Immature natural killer cell (primary cell): Measurements from ENCODE around the gene DISC1. TPM values are rescaled to one million over a fixed set of nuclear protein-coding genes. Genes with fewer than 3 reads are reported as not detected.
"Not testable (repeated sequence)": the region's sequence is repeated elsewhere in the genome, so short reads cannot be mapped to it uniquely, and the experiment has no call there.

Experiments
- DNase-seq, 3 donors: peaks; one replicate each; pipeline ENCODE4 v3.0.0; 2022; ENCODE audit warnings: mixed read lengths in 1 of 3
- H3K27ac Mint-ChIP-seq, 6 donors: one replicate each; pipeline ENCODE4 v1.8.0; 2020; ENCODE audit warnings: mixed read lengths in 6 of 6, mild to moderate bottlenecking in 5 of 6, inconsistent platforms in 4 of 6, moderate library complexity in 3 of 6
- H3K27me3 Mint-ChIP-seq, 3 donors: one replicate each; pipeline ENCODE4 v1.8.0; 2020 to 2021; ENCODE audit warnings: low read depth in 3 of 3, mild to moderate bottlenecking in 3 of 3, mixed read lengths in 3 of 3, moderate library complexity in 3 of 3, inconsistent platforms in 1 of 3
- H3K36me3 Mint-ChIP-seq, 3 donors: one replicate each; pipeline ENCODE4 v1.8.0; 2020; ENCODE audit warnings: mixed read lengths in 3 of 3, inconsistent platforms in 2 of 3, mild to moderate bottlenecking in 2 of 3
- H3K4me1 Mint-ChIP-seq, 2 donors: one replicate each; pipeline ENCODE4 v1.8.0; 2020; ENCODE audit warnings: inconsistent platforms in 2 of 2, mild to moderate bottlenecking in 2 of 2, mixed read lengths in 2 of 2, moderate library complexity in 1 of 2
- H3K4me3 Mint-ChIP-seq, 5 donors: one replicate each; pipeline ENCODE4 v1.8.0; 2020; ENCODE audit warnings: mild to moderate bottlenecking in 5 of 5, mixed read lengths in 5 of 5, inconsistent platforms in 3 of 5, moderate library complexity in 3 of 5
- H3K9me3 Mint-ChIP-seq, 6 donors: one replicate each; pipeline ENCODE4 v1.8.0; 2020; ENCODE audit warnings: mild to moderate bottlenecking in 6 of 6, mixed read lengths in 6 of 6, inconsistent platforms in 4 of 6, moderate library complexity in 3 of 6
- polyA plus RNA-seq, 3 donors: library from polyadenylated mRNA; unstranded; fragments of 300-500 nt; fragmentation: Illumina TruSeq; gene quantifications; one replicate each; pipeline ENCODE4 v1.2.3, GENCODE V29; 2021

DISC1 gene
- polyA plus RNA-seq, 3 donors from 2014 or later = 1.1 to 1.3 TPM; not detected in 1

DNA sequence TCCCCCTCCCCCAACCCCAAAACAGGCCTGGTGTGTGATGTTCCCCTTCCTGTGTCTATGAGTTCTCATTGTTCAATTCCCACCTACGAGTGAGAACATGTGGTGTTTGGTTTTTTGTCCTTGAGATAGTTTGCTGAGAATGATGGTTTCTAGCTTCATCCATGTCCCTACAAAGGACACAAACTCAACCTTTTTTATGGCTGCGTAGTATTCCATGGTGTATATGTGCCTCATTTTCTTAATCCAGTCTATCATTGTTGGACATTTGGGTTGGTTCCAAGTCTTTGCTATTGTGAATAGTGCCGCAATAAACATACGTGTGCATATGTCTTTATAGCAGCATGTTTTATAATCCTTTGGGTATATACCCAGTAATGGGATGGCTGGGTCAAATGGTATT lies 102.4 kb downstream of the DISC1 start:
- H3K4me3 Mint-ChIP-seq, H3K4me1 Mint-ChIP-seq, H3K27ac Mint-ChIP-seq, DNase-seq, H3K36me3 Mint-ChIP-seq, H3K27me3 Mint-ChIP-seq, H3K9me3 Mint-ChIP-seq: not testable (repeated sequence)

DNA sequence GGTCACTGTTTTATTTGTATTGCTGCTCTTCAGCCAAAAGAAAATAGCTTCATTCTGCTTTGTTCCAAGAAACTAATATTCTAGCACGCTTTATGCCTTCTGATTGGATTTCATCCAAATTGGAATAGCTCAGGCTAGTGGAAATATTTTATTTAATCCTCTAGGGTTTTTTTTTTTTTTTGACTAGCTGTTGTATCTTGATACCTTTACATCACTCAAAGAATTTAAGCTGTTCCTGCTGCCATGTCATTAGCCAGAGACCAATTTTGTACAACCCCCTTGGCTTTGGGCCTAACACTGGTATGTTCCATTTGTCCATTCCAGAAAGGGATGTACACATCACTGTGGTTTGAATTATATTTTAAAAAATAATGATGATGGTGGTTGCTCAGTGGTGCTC lies 103.0 kb downstream of the DISC1 start:
- Mint-ChIP-seq H3K9me3 (peaks cover 0 to 1% (median 0%) of the 10 kb centered on the region in 6 donors), H3K4me3 (no peak overlapping the region), H3K36me3 (no peaks in the 10 kb centered on the region), H3K4me1 (peaks cover 0 to 2% of the 10 kb centered on the region in 2 donors), H3K27ac (no peak overlapping the region), H3K27me3 (no peaks in the 10 kb centered on the region)
- DNase-seq = no peak

DNA sequence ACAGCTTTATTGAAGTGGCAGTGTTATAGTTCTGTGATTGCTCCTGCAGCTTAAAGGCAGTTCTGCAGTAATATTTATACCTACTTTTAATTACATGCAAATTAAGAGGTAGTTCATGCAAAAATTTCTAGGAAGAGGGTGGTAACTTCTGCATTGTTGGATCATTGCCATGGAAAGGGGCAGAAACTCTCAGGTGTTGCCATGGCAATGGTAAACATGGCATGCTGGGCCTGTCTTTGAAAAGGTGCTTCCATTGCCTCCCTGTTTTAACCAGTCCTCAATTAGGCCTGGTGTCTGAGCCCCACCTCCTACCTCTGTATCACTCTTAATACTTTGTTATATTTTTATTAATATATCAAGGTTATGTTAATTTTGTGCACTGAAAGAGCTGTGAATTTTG lies 104.7 kb downstream of the DISC1 start:
- H3K4me1 Mint-ChIP-seq = no peaks in the 10 kb centered on the region
- H3K27me3 Mint-ChIP-seq = no peaks in the 10 kb centered on the region
- DNase-seq = no peak
- H3K36me3 Mint-ChIP-seq = no peaks in the 10 kb centered on the region
- no peak overlapping the region for H3K27ac Mint-ChIP-seq
- H3K4me3 Mint-ChIP-seq = no peak overlapping the region
- H3K9me3 Mint-ChIP-seq = no peaks in the 10 kb centered on the region

DNA sequence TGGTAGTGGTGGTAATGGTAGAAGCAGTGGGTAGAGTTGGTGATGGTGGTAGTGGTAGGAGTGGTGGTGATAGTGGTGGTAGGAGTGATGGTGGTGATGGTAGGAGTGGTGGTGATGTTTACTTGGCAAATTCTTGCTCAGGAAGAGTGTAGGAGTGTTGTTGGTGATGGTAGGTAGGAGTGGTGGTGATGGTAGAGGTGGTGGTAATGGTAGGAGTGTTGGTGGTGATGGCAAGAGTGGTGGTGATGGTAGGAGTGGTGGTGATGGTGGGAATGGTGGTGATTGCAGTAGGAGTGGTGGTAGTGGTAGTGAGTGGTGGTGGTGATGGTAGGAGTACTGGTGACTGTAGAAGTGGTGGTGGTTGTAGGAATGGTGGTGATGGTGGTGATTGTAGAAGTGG lies 106.5 kb downstream of the DISC1 start:
- Mint-ChIP-seq H3K4me1 (no peaks in the 10 kb centered on the region), H3K27ac (no peak overlapping the region), H3K27me3 (no peaks in the 10 kb centered on the region), H3K36me3 (peaks cover 0 to under 1% (median 0%) of the 10 kb centered on the region in 3 donors), H3K9me3 (no peaks in the 10 kb centered on the region), H3K4me3 (no peak overlapping the region)
- no peak for DNase-seq

DNA sequence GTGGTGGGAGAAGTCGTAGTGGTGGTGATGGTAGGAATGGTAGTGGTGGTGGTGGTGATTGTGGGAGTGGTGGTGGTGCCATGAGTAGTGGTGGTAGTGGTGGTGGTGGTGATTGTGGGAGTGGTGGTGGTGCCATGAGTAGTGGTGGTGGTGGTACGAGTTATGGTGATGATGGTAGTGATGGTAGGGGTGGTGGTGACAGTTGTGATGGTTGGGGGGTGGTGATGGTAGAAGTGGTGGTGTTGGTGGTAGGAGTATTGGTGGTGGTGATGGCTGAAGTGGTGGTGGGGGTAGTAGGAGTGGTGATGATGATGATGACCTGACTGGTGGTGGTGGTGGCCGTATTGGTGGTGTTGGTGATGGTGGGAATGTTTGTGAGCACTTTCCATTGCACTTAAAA lies 107.1 kb downstream of the DISC1 start:
- H3K4me1 Mint-ChIP-seq = no peaks in the 10 kb centered on the region
- DNase-seq = no peak
- no peak overlapping the region for H3K27ac Mint-ChIP-seq
- peaks cover 0 to 4% (median 2%) of the 10 kb centered on the region in 3 donors for H3K36me3 Mint-ChIP-seq
- H3K9me3 Mint-ChIP-seq = no peaks in the 10 kb centered on the region
- no peak overlapping the region for H3K4me3 Mint-ChIP-seq
- no peaks in the 10 kb centered on the region for H3K27me3 Mint-ChIP-seq

DNA sequence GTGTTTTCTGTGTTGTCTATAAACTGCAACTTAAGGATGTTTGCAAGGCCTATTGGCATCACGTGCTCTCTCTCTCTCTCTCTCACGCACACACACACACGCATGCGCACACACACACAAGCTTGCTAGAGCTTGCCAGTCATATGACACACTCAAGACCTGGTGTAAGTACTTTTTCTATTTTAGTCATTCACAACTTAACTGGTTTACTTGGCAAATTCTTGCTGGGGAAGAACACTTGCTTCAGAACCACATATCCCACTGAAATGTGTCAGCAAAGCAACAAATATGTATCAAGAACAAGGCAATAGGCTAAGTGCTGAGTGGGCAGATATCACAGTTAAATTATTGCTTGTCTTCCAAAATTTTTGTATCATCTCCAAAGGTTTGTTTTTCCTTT lies 107.8 kb downstream of the DISC1 start:
- no peaks in the 10 kb centered on the region for H3K27me3 Mint-ChIP-seq
- no peak for DNase-seq
- H3K9me3 Mint-ChIP-seq = no peaks in the 10 kb centered on the region
- no peaks in the 10 kb centered on the region for H3K4me1 Mint-ChIP-seq
- peaks cover 0 to 6% (median 4%) of the 10 kb centered on the region in 3 donors for H3K36me3 Mint-ChIP-seq
- H3K4me3 Mint-ChIP-seq = no peak overlapping the region
- no peak overlapping the region for H3K27ac Mint-ChIP-seq

DNA sequence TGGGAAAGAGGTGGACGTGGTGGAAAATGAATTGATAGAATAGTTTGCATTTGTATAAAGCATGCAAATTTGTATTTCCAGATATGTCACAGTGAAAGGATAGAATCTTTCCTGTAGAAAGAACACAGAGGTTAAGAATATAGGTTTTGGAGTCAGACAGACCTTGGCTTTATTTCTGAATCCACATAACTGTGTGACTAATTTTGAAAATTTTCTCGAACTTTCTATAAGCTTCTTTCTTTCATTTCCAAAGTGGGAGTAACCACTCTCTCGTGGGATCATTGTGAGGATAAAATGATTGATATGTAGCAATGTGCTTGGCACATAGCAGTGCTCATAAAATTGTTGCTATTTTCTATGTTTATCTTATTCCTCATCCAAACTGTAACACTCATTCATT lies 108.8 kb downstream of the DISC1 start:
- no peak overlapping the region for H3K27ac Mint-ChIP-seq
- H3K4me1 Mint-ChIP-seq = no peaks in the 10 kb centered on the region
- H3K36me3 Mint-ChIP-seq = peaks cover 0 to 8% (median 4%) of the 10 kb centered on the region in 3 donors
- peaks cover 0 to 1% (median 0%) of the 10 kb centered on the region in 3 donors for H3K27me3 Mint-ChIP-seq
- H3K9me3 Mint-ChIP-seq = no peaks in the 10 kb centered on the region
- no peak for DNase-seq
- H3K4me3 Mint-ChIP-seq = no peak overlapping the region

DNA sequence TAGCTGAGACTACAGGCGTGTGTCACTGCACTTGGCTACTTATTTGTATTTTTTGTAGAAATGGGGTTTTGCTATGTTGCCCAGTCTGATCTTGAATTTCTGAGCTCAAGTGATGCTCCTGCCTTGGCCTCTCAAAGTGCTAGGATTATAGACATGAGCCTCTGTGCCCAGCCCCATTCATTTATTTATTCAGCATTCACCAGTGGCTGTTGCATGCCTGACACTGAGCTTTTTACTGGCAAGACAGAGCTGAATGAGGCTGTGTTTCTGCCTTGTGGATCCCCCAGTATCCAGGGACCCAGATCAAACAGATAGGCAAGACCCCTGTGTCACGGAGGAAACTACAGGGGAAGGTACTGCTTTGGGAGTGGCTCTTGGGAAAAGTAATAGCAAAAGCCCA lies 109.4 kb downstream of the DISC1 start:
- H3K27me3 Mint-ChIP-seq = peaks cover 0 to 2% (median under 1%) of the 10 kb centered on the region in 3 donors

DNA sequence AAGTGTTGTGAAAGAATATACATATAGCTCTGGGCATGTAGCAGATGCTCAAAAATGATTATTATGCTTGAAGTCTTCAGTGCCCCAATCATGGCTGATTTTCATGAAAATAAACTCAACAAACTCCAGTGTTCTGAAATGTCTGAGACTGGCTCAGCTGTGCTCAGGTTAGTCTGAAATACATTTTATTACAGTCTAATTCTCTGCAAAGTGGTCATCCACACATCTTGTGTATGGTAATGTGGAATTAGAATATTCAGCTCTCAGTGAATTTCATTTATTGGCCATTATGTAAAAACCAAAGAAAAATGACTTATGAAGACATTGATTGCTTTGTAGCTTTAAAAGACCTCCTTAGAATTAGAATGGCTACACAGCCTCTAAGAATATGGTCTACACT lies 109.9 kb downstream of the DISC1 start:
- DNase-seq = no peak

More for the DNA sequence above, 109.4 kb downstream of the DISC1 start:
- Mint-ChIP-seq H3K4me1 (no peaks in the 10 kb centered on the region), H3K36me3 (peaks cover 0 to 8% (median 6%) of the 10 kb centered on the region in 3 donors), H3K9me3 (no peaks in the 10 kb centered on the region), H3K27ac (no peak overlapping the region), H3K4me3 (no peak overlapping the region)
- DNase-seq = no peak

DNA sequence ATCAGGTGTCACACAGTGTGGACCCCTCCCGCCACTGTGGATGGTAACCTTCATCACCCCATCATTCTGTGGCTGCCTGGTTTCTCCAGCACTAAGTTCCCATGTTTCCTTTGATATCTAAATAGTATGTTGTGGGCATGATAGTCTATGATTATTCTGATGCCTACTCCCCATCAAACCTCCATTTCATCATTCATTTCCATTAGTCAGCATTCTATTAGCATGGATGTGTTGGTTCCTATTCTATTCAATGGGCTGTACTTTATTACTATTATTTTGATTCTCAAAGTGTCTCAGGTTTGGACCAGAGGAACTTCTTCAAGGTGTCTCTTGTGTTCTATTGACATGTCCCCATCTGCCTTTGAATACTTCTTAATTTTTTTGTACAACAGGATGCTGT lies 112.0 kb downstream of the DISC1 start:
- Mint-ChIP-seq H3K27ac (no peak overlapping the region), H3K4me3 (no peak overlapping the region), H3K9me3 (no peaks in the 10 kb centered on the region), H3K36me3 (peaks cover 0 to 10% (median 8%) of the 10 kb centered on the region in 3 donors), H3K4me1 (no peaks in the 10 kb centered on the region), H3K27me3 (peaks cover 0 to 2% (median 2%) of the 10 kb centered on the region in 3 donors)
- DNase-seq = no peak

More for the DNA sequence above, 109.9 kb downstream of the DISC1 start:
- peaks cover 0 to 2% (median 2%) of the 10 kb centered on the region in 3 donors for H3K27me3 Mint-ChIP-seq
- H3K36me3 Mint-ChIP-seq = peaks cover 0 to 10% (median 8%) of the 10 kb centered on the region in 3 donors
- H3K9me3 Mint-ChIP-seq = no peaks in the 10 kb centered on the region
- H3K4me1 Mint-ChIP-seq = no peaks in the 10 kb centered on the region
- H3K4me3 Mint-ChIP-seq = no peak overlapping the region
- H3K27ac Mint-ChIP-seq = no peak overlapping the region

DNA sequence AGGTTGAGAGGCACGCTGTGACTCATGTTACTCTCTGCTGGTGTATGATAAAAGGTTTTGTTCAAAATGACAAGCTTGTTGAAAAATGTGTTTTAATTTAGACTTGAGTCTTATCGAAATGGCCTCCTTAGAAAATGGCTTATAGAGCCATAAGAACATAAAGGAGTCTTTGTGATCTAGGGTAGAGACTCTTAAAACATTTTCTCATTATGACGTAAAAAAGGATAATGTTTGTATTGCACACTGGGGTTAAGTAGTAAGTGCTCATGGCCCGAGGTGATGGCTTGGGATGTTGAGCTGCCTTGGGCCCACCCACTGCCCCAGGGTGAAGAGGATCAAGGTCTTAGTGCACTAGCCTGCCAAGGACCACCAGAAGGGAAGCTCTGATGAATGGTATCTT lies 117.4 kb downstream of the DISC1 start:
- H3K4me1 Mint-ChIP-seq = no peaks in the 10 kb centered on the region
- H3K27me3 Mint-ChIP-seq = peaks cover 0 to 6% (median 2%) of the 10 kb centered on the region in 3 donors
- DNase-seq = no peak
- no peak overlapping the region for H3K4me3 Mint-ChIP-seq
- H3K27ac Mint-ChIP-seq = no peak overlapping the region
- H3K9me3 Mint-ChIP-seq = no peaks in the 10 kb centered on the region
- H3K36me3 Mint-ChIP-seq = peaks cover 0 to 11% (median 5%) of the 10 kb centered on the region in 3 donors

DNA sequence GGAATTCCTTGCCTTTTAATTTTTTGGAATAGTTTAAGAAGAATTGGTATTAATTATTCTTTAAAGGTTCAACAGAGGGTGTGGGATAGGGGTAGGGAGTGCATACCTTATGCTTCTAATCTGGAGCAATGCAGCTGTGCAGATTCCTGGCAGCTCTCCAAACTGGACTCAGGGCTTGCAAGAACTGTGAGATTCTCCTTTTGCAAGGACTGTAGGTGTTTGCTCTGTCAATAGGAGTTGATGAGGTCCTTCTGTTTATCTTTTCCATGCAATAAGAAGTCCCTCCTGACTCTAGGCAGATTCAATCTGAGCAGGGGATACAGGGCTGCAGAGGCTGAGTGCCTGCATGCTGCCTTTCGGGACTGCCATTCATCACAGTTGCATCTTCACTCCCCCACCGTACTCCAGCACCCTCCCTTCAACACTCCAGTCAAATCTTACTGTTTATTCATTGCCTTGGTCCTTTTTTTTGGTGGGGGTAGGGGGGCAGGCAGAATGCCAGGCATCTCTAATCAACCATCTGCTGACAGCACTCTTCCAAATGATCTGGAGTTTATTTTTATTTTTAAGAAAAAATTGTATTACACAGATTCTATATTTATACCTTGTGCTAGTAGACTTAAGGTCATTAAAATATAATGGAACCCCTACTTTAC lies 122.3 kb downstream of the DISC1 start:
- no peak for DNase-seq
- peaks cover 2 to 6% (median 4%) of the 10 kb centered on the region in 6 donors for H3K9me3 Mint-ChIP-seq
- H3K27ac Mint-ChIP-seq = peak overlapping the region in 1 of 6 donors; percentile 5
- no peaks in the 10 kb centered on the region for H3K4me1 Mint-ChIP-seq
- H3K27me3 Mint-ChIP-seq = peaks cover 0 to 4% (median 2%) of the 10 kb centered on the region in 3 donors
- peaks cover 13 to 28% (median 23%) of the 10 kb centered on the region in 3 donors for H3K36me3 Mint-ChIP-seq
- H3K4me3 Mint-ChIP-seq = no peak overlapping the region

DNA sequence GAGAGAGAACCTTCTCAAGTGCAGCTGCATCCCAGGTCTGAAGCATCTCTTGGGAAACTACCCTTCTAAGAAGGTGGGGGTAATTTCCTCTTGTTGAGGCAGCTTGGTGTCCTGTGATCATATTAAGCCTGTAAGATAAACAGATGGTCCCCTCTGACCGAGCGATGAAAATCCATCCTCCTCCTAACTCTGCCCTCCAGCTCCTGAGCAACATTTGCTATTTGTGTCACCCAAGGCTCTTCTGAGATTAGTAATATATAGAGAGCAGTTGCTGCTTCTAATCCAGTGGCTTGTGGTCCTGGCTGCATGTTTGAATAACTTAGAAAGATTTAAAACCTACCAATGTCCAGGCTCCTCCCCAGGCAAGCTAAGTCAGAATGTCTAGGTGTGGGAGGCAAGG lies 123.7 kb downstream of the DISC1 start:
- no peak overlapping the region for H3K4me3 Mint-ChIP-seq
- DNase-seq = no peak
- peaks cover 0 to 4% (median 2%) of the 10 kb centered on the region in 3 donors for H3K27me3 Mint-ChIP-seq
- no peaks in the 10 kb centered on the region for H3K4me1 Mint-ChIP-seq
- H3K27ac Mint-ChIP-seq = no peak overlapping the region
- H3K9me3 Mint-ChIP-seq = peaks cover 2 to 9% (median 5%) of the 10 kb centered on the region in 6 donors
- H3K36me3 Mint-ChIP-seq = peaks cover 21 to 36% (median 28%) of the 10 kb centered on the region in 3 donors

DNA sequence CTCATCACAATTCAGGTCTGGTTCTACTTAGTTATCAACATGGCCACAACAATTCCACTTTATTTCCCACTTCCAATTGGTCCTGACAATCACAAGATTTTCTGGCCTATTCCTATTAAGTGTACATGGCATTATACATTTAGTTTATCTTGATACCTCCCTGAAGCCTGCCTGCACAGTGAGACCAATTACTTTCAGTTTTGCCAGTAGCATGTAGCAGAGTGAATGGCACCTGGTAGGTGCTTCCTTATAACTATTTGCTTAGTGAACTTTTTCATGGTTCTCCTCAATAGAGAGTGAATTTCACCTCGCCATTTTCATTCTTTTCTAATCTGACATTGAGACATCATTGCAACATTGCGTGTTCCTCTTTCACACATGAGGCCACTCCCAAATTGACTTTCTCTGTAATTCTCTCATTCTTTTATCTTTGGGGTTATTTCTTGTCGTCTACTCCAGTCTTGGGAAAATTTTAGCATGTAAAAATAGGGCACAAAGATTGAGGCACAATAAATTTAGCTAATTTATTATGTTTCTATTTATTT lies 124.3 kb downstream of the DISC1 start:
- H3K9me3 Mint-ChIP-seq = peaks cover 2 to 9% (median 5%) of the 10 kb centered on the region in 6 donors
- H3K27me3 Mint-ChIP-seq = peaks cover 0 to 4% (median 2%) of the 10 kb centered on the region in 3 donors
- H3K36me3 Mint-ChIP-seq = peaks cover 21 to 36% (median 28%) of the 10 kb centered on the region in 3 donors
- no peaks in the 10 kb centered on the region for H3K4me1 Mint-ChIP-seq
- no peak for DNase-seq
- no peak overlapping the region for H3K4me3 Mint-ChIP-seq
- no peak overlapping the region for H3K27ac Mint-ChIP-seq
